Hepatocyte (in vitro differentiated cells): ENCODE data around the gene ZNF212. TPM values are rescaled to one million over a fixed set of nuclear protein-coding genes. Genes with fewer than 3 reads are reported as not detected.

Source experiments
- DNase-seq: peaks from one replicate; pipeline ENCODE4 v3.0.0-alpha.2; 2016; ENCODE audit warnings: low spot score
- H2AFZ ChIP-seq: fragments of 200-600 bp; sonication (generic); 2 replicates; pipeline ENCODE4 v1.6.0; 2016; ENCODE audit warnings: antibody characterized with exemption, mild to moderate bottlenecking
- H3K27ac ChIP-seq: fragments of 200-600 bp; sonication (generic); 2 replicates; pipeline ENCODE4 v1.5.1; 2016; ENCODE audit warnings: mild to moderate bottlenecking
- H3K27me3 ChIP-seq: fragments of 200-600 bp; sonication (generic); 2 replicates; pipeline ENCODE4 v1.6.1; 2016
- H3K36me3 ChIP-seq: fragments of 200-600 bp; sonication (generic); replicated peaks from 2 replicates; pipeline ENCODE4 v1.5.1; 2016; ENCODE audit warnings: low read depth; ENCODE audit not compliant: insufficient read depth
- H3K4me1 ChIP-seq: fragments of 200-600 bp; sonication (generic); 2 replicates; pipeline ENCODE4 v1.5.1; 2016; ENCODE audit warnings: mild to moderate bottlenecking, moderate library complexity; ENCODE audit not compliant: insufficient read depth
- H3K4me2 ChIP-seq: fragments of 200-600 bp; sonication (generic); 2 replicates; pipeline ENCODE4 v1.6.0; 2016
- H3K4me3 ChIP-seq: fragments of 200-600 bp; sonication (generic); 2 replicates; pipeline ENCODE4 v1.5.1; 2016; ENCODE audit warnings: mild to moderate bottlenecking
- H3K79me2 ChIP-seq: fragments of 200-600 bp; sonication (generic); 2 replicates; pipeline ENCODE4 v1.6.0; 2017; ENCODE audit warnings: mild to moderate bottlenecking
- H3K9me2 ChIP-seq: fragments of 200-600 bp; sonication (generic); replicated peaks from 2 replicates; pipeline ENCODE4 v1.6.0; 2017; ENCODE audit warnings: mild to moderate bottlenecking; ENCODE audit not compliant: insufficient read depth
- H3K9me3 ChIP-seq: fragments of 200-600 bp; sonication (generic); 2 replicates; pipeline ENCODE4 v1.5.1; 2016; ENCODE audit warnings: low read depth, mild to moderate bottlenecking
- H4K20me1 ChIP-seq: fragments of 200-600 bp; sonication (generic); 2 replicates; pipeline ENCODE4 v1.6.0; 2016; ENCODE audit warnings: mild to moderate bottlenecking; ENCODE audit not compliant: insufficient read depth, poor library complexity, severe bottlenecking
- CTCF ChIP-seq: fragments of 200-600 bp; sonication (generic); IDR thresholded peaks from 2 replicates; pipeline ENCODE4 v1.5.1; 2016; ENCODE audit warnings: antibody characterized with exemption, mild to moderate bottlenecking; ENCODE audit not compliant: poor library complexity
- EZH2 ChIP-seq: fragments of 200-600 bp; sonication (generic); IDR thresholded peaks from 2 replicates; pipeline ENCODE4 v1.6.1; 2016; ENCODE audit warnings: antibody characterized with exemption, mild to moderate bottlenecking, borderline replicate concordance
- EZH2phosphoT487 ChIP-seq: fragments of 200-600 bp; sonication (generic); IDR thresholded peaks from one replicate; pipeline ENCODE4 v1.6.1; 2018; ENCODE audit warnings: antibody characterized with exemption, mild to moderate bottlenecking, low read depth, moderate library complexity; ENCODE audit not compliant: unreplicated experiment, severe bottlenecking
- WGBS: methylation state at CpG from one replicate; pipeline ENCODE4 v1.1.6; 2016; ENCODE audit warnings: low lambda C conversion rate; ENCODE audit errors: missing lambda C conversion rate; 5-methylcytosine and 5-hydroxymethylcytosine counted together
- polyA plus RNA-seq: library from polyadenylated mRNA; unstranded; fragments of >200 nt; fragmentation: Nextera tagmentation; extraction: Ambion mirVana; gene quantifications from 2 replicates; pipeline ENCODE4 v1.2.1, GENCODE V29; 2016
- total RNA-seq: library from RNA; depleted of rRNA; stranded (reverse); fragments of >200 nt; gene quantifications from 2 replicates; pipeline ENCODE4 v1.2.3, GENCODE V29; 2014

The ZNF212 gene
- total and polyA plus RNA-seq, 2 experiments from 2014 or later = 4.6 to 9.9 TPM

- Histone ChIP-seq H3K9me3 (no peaks in the 10 kb centered on the region), H3K9me2 (no peaks in the 10 kb centered on the region), H3K36me3 (no peaks in the 10 kb centered on the region), H3K4me2 (no peak overlapping the region), H3K27me3 (no peaks in the 10 kb centered on the region), H4K20me1 (no peaks in the 10 kb centered on the region), H3K79me2 (no peaks in the 10 kb centered on the region), H3K4me3 (no peak overlapping the region), H2AFZ (no peak overlapping the region), H3K4me1 (no peaks in the 10 kb centered on the region), H3K27ac (no peak overlapping the region)
- no peak for DNase-seq
- TF ChIP-seq EZH2 (no peak), CTCF (no peak), EZH2phosphoT487 (no peak)
- WGBS = 80% methylated on average over 5 of the region's 5 CpGs
Measured at GRCh38 chr7:149297034-149297755, 57.7 kb downstream of the ZNF212 start.

- Histone ChIP-seq H4K20me1 (no peaks in the 10 kb centered on the region), H3K4me1 (no peaks in the 10 kb centered on the region), H3K27me3 (no peaks in the 10 kb centered on the region), H3K36me3 (no peaks in the 10 kb centered on the region), H3K79me2 (no peaks in the 10 kb centered on the region), H3K9me3 (no peaks in the 10 kb centered on the region), H3K27ac (no peak overlapping the region), H2AFZ (no peak overlapping the region), H3K4me3 (no peak overlapping the region), H3K9me2 (no peaks in the 10 kb centered on the region), H3K4me2 (no peak overlapping the region)
- WGBS = 84% methylated on average over 8 of the region's 8 CpGs
- DNase-seq = no peak
- TF ChIP-seq EZH2phosphoT487 (no peak), EZH2 (no peak), CTCF (no peak)
Measured at GRCh38 chr7:149300620-149301285, 61.3 kb downstream of the ZNF212 start.

GRCh38 chr7:149302222-149302621 is 62.8 kb downstream of the ZNF212 start:
- 92% methylated on average over 12 of the region's 12 CpGs for WGBS
- Histone ChIP-seq H3K4me2 (no peak overlapping the region), H3K27me3 (no peaks in the 10 kb centered on the region), H2AFZ (no peak overlapping the region), H3K4me3 (no peak overlapping the region), H4K20me1 (no peaks in the 10 kb centered on the region), H3K9me3 (no peaks in the 10 kb centered on the region), H3K27ac (no peak overlapping the region), H3K9me2 (no peaks in the 10 kb centered on the region), H3K79me2 (no peaks in the 10 kb centered on the region), H3K4me1 (no peaks in the 10 kb centered on the region), H3K36me3 (no peaks in the 10 kb centered on the region)
- DNase-seq = no peak
- no peak for TF ChIP-seq EZH2
- no peak for TF ChIP-seq EZH2phosphoT487
- TF ChIP-seq CTCF = no peak
